Trophoblast cell (in vitro differentiated cells and primary cell): ENCODE measurements around the gene SLC29A3.

Source experiments
- DNase-seq, 2 donors: peaks; one replicate each; pipeline ENCODE4 v3.0.0-alpha.2; 2016
- H2AFZ ChIP-seq: 2 replicates; pipeline ENCODE4 v1.6.1; 2013; ENCODE audit warnings: low read length, moderate library complexity, mild to moderate bottlenecking; ENCODE audit not compliant: insufficient read depth, poor library complexity
- H2AK5ac ChIP-seq: 2 replicates; pipeline ENCODE4 v1.6.1; 2013; ENCODE audit warnings: mild to moderate bottlenecking, low read length
- H2BK120ac ChIP-seq: 2 replicates; pipeline ENCODE4 v1.6.1; 2013; ENCODE audit warnings: low read length, mild to moderate bottlenecking, moderate library complexity; ENCODE audit not compliant: insufficient read depth, poor library complexity
- H2BK12ac ChIP-seq: 2 replicates; pipeline ENCODE4 v1.6.1; 2013; ENCODE audit warnings: mild to moderate bottlenecking, low read length, moderate library complexity
- H2BK5ac ChIP-seq: 2 replicates; pipeline ENCODE4 v1.6.1; 2013; ENCODE audit warnings: low read length, low read depth, moderate library complexity, mild to moderate bottlenecking; ENCODE audit not compliant: poor library complexity
- H3K14ac ChIP-seq: 2 replicates; pipeline ENCODE4 v1.6.1; 2013; ENCODE audit warnings: mild to moderate bottlenecking, low read length
- H3K18ac ChIP-seq: 2 replicates; pipeline ENCODE4 v1.6.1; 2013; ENCODE audit warnings: mild to moderate bottlenecking, low read length
- H3K23ac ChIP-seq: 2 replicates; pipeline ENCODE4 v1.6.1; 2013; ENCODE audit warnings: low read length
- H3K27ac ChIP-seq: 2 replicates; pipeline ENCODE4 v1.5.1; 2013; ENCODE audit warnings: low read depth, mild to moderate bottlenecking, inconsistent platforms, low read length, moderate library complexity
- H3K27me3 ChIP-seq: 2 replicates; pipeline ENCODE4 v1.6.1; 2013; ENCODE audit warnings: inconsistent platforms, mild to moderate bottlenecking, low read length, moderate library complexity; ENCODE audit not compliant: insufficient read depth
- H3K36me3 ChIP-seq, 2 experiments: 1 replicate in 1 of 2; 2 replicates in 1 of 2; pipeline ENCODE4 v1.6.1; 2013; ENCODE audit warnings: low read length in 2 of 2, mild to moderate bottlenecking in 2 of 2, moderate library complexity in 1 of 2; ENCODE audit not compliant: insufficient read depth in 2 of 2, control insufficient read depth in 1 of 2
- H3K4ac ChIP-seq: 2 replicates; pipeline ENCODE4 v1.6.1; 2013; ENCODE audit warnings: low read depth, mild to moderate bottlenecking, low read length, moderate library complexity
- H3K4me1 ChIP-seq, 2 experiments: 1 replicate in 1 of 2; 2 replicates in 1 of 2; pipeline ENCODE4 v1.6.1; 2013; ENCODE audit warnings: low read length in 2 of 2, mild to moderate bottlenecking in 2 of 2, moderate library complexity in 1 of 2; ENCODE audit not compliant: insufficient read depth in 2 of 2, control insufficient read depth in 1 of 2
- H3K4me2 ChIP-seq: 2 replicates; pipeline ENCODE4 v1.6.1; 2013; ENCODE audit warnings: inconsistent platforms, mild to moderate bottlenecking, low read length, moderate library complexity
- H3K4me3 ChIP-seq: 2 replicates; pipeline ENCODE4 v1.5.1; 2013; ENCODE audit warnings: mild to moderate bottlenecking, low read depth, low read length, inconsistent platforms
- H3K79me1 ChIP-seq: one replicate; pipeline ENCODE4 v1.6.1; 2013; ENCODE audit warnings: low read length
- H3K79me2 ChIP-seq: 2 replicates; pipeline ENCODE4 v1.6.1; 2013; ENCODE audit warnings: low read length, mild to moderate bottlenecking; ENCODE audit not compliant: control insufficient read depth, insufficient read depth, poor library complexity
- H3K9ac ChIP-seq: 2 replicates; pipeline ENCODE4 v1.6.1; 2013; ENCODE audit warnings: mild to moderate bottlenecking, low read length
- H3K9me3 ChIP-seq: 2 replicates; pipeline ENCODE4 v1.6.1; 2013; ENCODE audit warnings: low read depth, mild to moderate bottlenecking, control low read depth, inconsistent platforms, low read length; ENCODE audit not compliant: insufficient read depth
- H4K12ac ChIP-seq: 2 replicates; pipeline ENCODE4 v1.6.1; 2013; ENCODE audit warnings: low read depth, mild to moderate bottlenecking, low read length, moderate library complexity
- H4K8ac ChIP-seq: 2 replicates; pipeline ENCODE4 v1.6.1; 2013; ENCODE audit warnings: low read depth, mild to moderate bottlenecking, low read length, moderate library complexity
- H4K91ac ChIP-seq: one replicate; pipeline ENCODE4 v1.6.1; 2013; ENCODE audit warnings: low read depth, mild to moderate bottlenecking, low read length, moderate library complexity
- WGBS: extraction: QIAGEN DNeasy Blood & Tissue Kit; methylation state at CpG from one replicate; pipeline ENCODE4 v1.1.7; 2013; ENCODE audit warnings: missing lambda C conversion rate; ENCODE audit not compliant: insufficient read length, insufficient coverage; ENCODE audit errors: extremely low coverage; 5-methylcytosine and 5-hydroxymethylcytosine counted together

SLC29A3 gene

GRCh38 chr10:71380841-71381240, 61.8 kb downstream of the SLC29A3 start:
- no peak overlapping the region for H4K8ac ChIP-seq
- H3K27me3 ChIP-seq = no peaks in the 10 kb centered on the region
- no peak overlapping the region for H3K18ac ChIP-seq
- H2AK5ac ChIP-seq = no peak overlapping the region
- no peak overlapping the region for H3K4me2 ChIP-seq
- peaks cover 2% of the 10 kb centered on the region for H3K79me1 ChIP-seq
- no peak overlapping the region for H3K4me3 ChIP-seq
- H3K27ac ChIP-seq = no peak overlapping the region
- H2BK5ac ChIP-seq = no peak overlapping the region
- peaks cover 3% of the 10 kb centered on the region for H3K9me3 ChIP-seq
- H4K91ac ChIP-seq = no peak overlapping the region
- H3K4me1 ChIP-seq = peaks cover 3 to 5% of the 10 kb centered on the region in 2 experiments
- H3K36me3 ChIP-seq = no peaks in the 10 kb centered on the region
- H2BK120ac ChIP-seq = no peak overlapping the region
- no peak overlapping the region for H3K23ac ChIP-seq
- no peak overlapping the region for H3K9ac ChIP-seq
- DNase-seq = no peak
- H4K12ac ChIP-seq = no peak overlapping the region
- no peak overlapping the region for H2AFZ ChIP-seq
- no peak overlapping the region for H3K14ac ChIP-seq
- no peaks in the 10 kb centered on the region for H3K79me2 ChIP-seq
- H3K4ac ChIP-seq = no peak overlapping the region
- no CpG with 5 or more reads among the region's 1 CpG for WGBS
- H2BK12ac ChIP-seq = no peak overlapping the region

- Histone ChIP-seq H3K4me3 (no peak overlapping the region), H3K4ac (no peak overlapping the region), H3K9me3 (peaks cover 3% of the 10 kb centered on the region), H3K79me2 (no peaks in the 10 kb centered on the region), H4K91ac (no peak overlapping the region), H3K4me2 (no peak overlapping the region), H3K14ac (no peak overlapping the region), H3K79me1 (peaks cover 2% of the 10 kb centered on the region), H2BK5ac (no peak overlapping the region), H3K9ac (no peak overlapping the region), H2AK5ac (no peak overlapping the region), H2AFZ (no peak overlapping the region), H4K8ac (no peak overlapping the region), H3K4me1 (peaks cover 3 to 5% of the 10 kb centered on the region in 2 experiments), H3K23ac (no peak overlapping the region), H2BK12ac (no peak overlapping the region), H3K36me3 (no peaks in the 10 kb centered on the region), H3K27me3 (no peaks in the 10 kb centered on the region), H4K12ac (no peak overlapping the region), H3K27ac (no peak overlapping the region), H2BK120ac (no peak overlapping the region), H3K18ac (no peak overlapping the region)
- no CpG with 5 or more reads among the region's 3 CpGs for WGBS
- DNase-seq = no peak
These were observed 62.6 kb downstream of the SLC29A3 start for GRCh38 chr10:71381611-71382010.

GRCh38 chr10:71382028-71382427, 63.0 kb downstream of the SLC29A3 start:
- H2AK5ac ChIP-seq = no peak overlapping the region
- no peak overlapping the region for H3K27ac ChIP-seq
- H2AFZ ChIP-seq = no peak overlapping the region
- DNase-seq = no peak
- no peak overlapping the region for H2BK12ac ChIP-seq
- no peak overlapping the region for H2BK120ac ChIP-seq
- no peak overlapping the region for H3K18ac ChIP-seq
- H3K4me1 ChIP-seq = peaks cover 1 to 3% of the 10 kb centered on the region in 2 experiments
- H2BK5ac ChIP-seq = no peak overlapping the region
- no CpG with 5 or more reads among the region's 2 CpGs for WGBS
- peaks cover 3% of the 10 kb centered on the region for H3K9me3 ChIP-seq
- no peak overlapping the region for H4K91ac ChIP-seq
- H3K79me1 ChIP-seq = peaks cover 2% of the 10 kb centered on the region
- H3K23ac ChIP-seq = no peak overlapping the region
- H4K12ac ChIP-seq = no peak overlapping the region
- no peak overlapping the region for H4K8ac ChIP-seq
- H3K14ac ChIP-seq = no peak overlapping the region
- no peak overlapping the region for H3K4me2 ChIP-seq
- H3K4me3 ChIP-seq = no peak overlapping the region
- H3K36me3 ChIP-seq = no peaks in the 10 kb centered on the region
- no peak overlapping the region for H3K4ac ChIP-seq
- H3K79me2 ChIP-seq = no peaks in the 10 kb centered on the region
- H3K9ac ChIP-seq = no peak overlapping the region
- no peaks in the 10 kb centered on the region for H3K27me3 ChIP-seq

GRCh38 chr10:71382757-71383156, 63.7 kb downstream of the SLC29A3 start:
- Histone ChIP-seq H4K12ac (no peak overlapping the region), H3K27me3 (no peaks in the 10 kb centered on the region), H2BK120ac (no peak overlapping the region), H3K4ac (no peak overlapping the region), H3K4me3 (no peak overlapping the region), H3K4me1 (no peaks in the 10 kb centered on the region), H3K9ac (no peak overlapping the region), H3K23ac (no peak overlapping the region), H3K4me2 (no peak overlapping the region), H3K18ac (no peak overlapping the region), H3K36me3 (no peaks in the 10 kb centered on the region), H3K14ac (no peak overlapping the region), H4K8ac (no peak overlapping the region), H2AFZ (no peak overlapping the region), H2BK12ac (no peak overlapping the region), H4K91ac (no peak overlapping the region), H3K79me2 (no peaks in the 10 kb centered on the region), H3K79me1 (no peaks in the 10 kb centered on the region), H2BK5ac (no peak overlapping the region), H2AK5ac (no peak overlapping the region), H3K27ac (no peak overlapping the region), H3K9me3 (peaks cover 3% of the 10 kb centered on the region)
- WGBS = no CpG with 5 or more reads among the region's 1 CpG
- DNase-seq = no peak
